ENCODE results near the gene VPS16.
"Not testable (repeated sequence)": the region's sequence is repeated elsewhere in the genome, so short reads cannot be mapped to it uniquely, and the experiment has no call there.

Gene VPS16

DNA sequence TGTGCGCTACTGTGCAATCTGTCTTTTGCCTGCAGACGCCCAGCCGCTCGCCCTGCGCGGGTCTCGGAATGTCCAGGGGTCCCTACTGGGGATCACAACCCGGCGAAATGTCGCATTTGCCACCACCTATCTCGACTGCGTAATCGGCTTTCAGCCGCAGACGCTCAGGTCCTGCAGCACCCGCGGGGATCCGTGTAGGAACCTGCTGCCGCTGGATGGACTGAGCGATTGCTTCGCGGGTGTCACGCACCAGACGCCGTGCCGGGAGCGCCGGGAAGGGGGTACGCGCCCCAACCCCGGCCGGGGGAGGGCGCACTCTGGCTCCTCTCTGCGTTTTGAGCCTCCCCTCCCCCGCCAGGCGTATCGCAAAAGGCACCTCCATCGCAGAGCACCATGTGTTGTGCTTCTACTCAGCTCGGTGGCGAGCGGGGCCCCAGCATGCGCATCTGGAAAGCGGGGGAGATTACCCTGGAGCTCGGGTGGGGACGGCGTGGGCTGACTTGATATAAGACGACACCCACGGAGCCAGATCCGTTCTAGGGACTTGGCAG lies 32.0 kb downstream of the VPS16 start:
- peak; percentile 86 for DNase-seq

DNA sequence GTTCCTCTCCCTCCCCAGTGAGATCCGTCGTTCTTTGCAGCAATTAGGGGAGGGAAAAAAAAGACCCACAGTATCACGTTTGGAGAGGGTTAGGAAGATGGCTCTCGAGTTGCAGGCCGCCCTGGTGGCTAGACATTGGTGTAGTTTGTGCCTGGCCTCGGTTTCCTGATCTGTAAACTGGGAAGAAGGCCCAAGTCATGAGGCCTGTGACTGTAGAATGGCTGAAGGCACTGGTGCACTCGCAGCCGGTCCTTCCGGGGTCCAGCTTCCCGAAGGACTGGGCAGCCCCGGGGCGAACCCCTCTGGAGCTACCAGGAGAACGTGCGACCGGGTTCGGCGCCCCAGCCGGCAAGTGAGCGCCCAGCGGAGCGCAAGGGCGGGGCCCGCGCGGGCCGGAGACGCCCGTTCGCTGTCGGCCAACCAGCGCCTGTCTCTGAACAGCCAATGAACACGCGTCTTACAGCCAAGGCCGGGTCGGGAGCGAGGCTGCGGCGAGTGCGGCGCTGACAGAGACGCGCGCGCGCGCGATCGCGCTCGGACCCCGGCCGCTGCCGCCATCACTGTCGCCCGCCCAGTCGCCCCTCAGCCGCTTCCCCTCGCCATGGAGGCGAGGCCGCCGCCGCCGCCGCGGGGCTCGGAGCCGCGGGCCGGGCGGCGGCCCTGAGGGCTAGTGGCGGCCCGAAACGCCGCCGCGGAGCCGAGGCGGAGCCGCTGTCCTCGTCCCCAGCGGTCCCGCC lies 32.6 kb downstream of the VPS16 start, which contains the start of gene PTPRA:
Gene PTPRA, plus strand, starts transcription at position 472 of the 737 bp plus-strand sequence. CDS start 90,797 bp downstream, outside the sequence.
- peak; percentile 91 for DNase-seq

DNA sequence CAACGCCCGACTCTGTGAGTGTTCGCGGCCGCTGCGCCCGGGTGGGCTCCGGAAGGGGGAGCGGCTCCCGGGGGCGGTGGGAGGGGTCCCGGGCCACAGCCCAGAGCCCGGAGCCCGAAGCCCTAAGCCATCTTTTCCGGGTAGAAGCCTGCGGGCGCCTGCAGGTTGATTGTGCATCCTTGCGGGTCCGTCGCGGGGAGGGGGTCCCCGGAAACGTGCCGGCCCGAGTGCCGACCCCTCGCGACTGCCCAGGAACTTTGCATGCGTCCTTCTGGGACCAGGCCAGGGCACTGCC lies 33.1 kb downstream of the VPS16 start:
- DNase-seq, result peak; percentile 69

DNA sequence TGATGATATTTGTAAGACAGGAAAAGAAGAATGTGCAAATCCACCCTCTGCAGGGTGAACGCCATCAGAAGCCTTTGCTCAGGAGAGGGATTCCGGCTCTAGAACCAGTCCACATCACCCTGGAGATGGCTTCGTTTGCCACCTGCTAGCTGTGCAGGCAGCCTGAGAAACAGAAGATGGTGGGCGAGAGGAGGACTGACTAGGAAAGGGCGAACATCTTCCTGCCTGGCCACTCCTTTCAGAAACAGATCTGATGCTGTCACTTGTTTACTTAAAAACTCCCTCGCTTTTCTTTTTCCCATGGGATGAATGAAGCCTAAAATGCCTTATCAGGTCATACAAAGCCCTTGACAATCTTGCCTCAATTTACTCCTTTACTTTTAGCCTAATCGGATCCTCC lies 33.9 kb downstream of the VPS16 start:
- DNase-seq, result peak; percentile 14

DNA sequence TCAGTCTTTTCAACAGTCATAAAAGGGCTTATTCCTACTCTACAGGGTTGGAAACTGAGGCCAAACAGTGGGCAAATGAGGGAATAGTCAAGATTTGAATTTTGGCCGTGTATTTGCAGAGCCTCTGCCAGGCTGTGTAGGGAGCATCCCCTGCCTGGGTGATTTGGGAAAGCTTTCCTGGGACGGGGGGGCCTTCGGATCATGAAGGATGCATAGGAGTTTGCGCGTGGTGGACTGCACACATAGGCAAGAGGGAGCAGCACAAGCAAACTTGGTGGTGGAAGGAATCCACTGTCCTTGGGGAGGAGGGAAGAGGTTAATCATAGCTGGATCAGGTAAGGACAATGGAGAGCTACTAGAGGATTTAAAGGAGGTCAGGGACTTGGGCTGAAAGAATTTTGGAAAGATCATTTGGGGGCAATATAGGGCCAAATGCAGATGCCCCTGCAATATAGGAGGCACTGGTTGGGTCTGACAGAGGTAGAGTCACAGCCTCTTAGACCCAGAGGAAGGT lies 35.2 kb downstream of the VPS16 start:
- no peak for DNase-seq

DNA sequence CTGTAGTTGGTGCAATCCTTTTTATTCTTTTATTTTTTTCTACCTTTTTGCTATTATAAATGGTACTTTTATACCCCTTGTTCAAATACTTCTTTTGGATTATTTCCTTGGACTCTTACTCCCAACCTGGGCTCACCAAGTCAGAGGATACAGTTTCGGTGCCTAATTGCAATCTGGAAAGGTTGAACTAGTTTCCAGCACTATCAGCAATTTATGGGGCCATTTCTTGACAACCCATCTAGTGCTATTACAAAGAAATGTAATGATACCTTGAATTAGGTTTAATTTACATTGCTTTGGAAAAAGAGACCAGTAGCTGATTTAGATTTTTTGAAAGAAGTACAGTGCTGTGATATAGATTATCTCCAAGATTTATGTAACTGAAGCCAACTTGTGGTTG lies 38.0 kb downstream of the VPS16 start:
- no peak for DNase-seq

DNA sequence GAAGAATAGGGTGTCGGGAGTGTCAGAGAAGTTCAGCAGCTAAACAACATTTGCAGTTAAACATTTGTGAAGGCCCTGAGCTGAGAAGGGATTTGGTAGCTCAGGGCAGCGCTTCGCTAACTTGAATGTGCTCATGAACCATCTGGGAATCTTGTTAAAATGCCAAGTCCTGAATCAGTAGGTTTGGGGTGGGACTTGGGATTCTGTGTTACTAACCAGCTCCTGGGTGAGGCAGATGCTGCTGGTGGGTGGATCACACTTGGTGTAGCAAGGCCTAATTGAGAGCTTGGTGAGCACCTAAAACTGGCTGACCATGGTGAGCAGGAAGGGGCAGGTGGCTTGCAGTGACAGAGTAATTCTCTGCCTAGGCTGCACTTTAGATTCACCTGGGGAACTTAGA lies 38.6 kb downstream of the VPS16 start:
- no peak for DNase-seq

DNA sequence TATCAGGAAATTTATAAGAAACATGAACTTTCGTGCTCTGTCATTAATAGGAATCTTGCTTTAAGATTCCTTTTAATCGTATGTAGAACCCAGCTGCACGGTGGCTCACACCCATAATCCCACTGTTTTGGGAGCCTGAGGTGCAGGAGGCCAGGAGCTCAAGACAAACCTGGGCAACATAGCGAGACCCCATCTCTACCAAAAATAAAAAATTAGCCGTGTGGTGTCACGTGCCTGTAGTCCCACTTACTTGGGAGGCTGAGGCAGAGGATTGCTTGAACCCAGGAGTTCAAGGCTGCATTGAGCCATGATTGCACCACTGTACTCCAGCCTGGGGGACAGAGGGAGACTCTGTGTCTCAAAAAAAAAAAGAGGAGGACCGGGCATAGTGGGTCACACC lies 40.1 kb downstream of the VPS16 start:
- no peak for DNase-seq

DNA sequence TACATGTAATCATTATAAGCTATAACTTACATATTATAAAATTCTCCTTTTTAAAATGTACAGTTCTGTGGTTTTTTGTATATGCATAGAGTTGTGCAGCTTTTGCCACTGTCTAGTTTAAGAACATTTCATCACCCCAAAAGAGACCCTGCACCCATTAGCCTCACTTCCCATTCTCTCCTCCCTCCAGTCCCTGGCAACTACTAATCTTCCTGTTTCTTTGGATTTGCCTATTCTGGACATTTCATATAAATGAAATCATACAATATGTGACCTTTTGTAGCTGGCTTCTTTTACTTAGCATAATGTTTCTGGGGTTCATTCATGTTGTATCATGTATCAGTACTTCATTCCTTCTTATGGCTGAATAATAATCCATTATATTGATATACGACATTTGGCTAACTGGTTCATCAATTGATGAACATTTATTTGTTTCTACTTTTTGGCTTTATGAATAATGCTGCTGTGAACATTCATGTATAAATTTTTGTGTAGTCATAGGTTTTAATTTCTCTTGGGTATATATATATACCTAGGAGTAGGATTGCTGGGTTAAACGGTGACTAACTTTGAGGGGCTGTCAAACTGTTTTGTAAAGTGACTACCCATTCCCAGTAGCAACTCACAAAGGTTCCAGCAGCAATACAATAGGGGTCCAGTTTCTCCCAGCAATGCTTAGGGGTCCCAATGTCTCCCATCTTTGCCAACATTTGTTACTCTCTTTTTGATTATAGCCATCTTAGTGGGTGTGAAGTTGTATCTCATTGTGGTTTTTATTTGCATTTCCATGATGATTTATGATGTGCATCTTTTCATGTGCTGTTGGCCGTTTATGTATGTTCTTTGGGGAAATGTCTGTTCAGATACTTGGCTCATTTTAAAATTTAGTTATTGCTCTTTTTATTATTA lies 43.4 kb downstream of the VPS16 start:
- DNase-seq, result no peak

DNA sequence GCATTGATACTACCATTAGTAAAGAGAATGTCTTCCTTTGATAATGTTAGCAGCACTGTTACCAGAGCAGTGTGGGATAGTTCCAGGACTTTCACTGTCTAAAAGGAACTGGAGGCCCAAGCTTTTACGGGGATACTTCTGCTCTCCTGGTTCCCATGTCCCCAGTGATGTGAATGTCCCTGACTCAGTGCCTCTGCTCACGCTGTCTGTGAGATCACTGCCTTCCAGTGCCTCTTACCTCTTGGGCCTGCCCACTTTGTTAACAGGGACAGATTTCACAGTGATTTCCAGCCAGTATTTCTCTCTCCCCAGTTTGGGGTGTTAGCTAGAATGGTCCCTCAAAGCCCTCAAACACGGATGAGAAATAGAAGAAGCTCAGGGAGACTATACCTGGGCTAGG lies 47.2 kb downstream of the VPS16 start:
- DNase-seq, result no peak

DNA sequence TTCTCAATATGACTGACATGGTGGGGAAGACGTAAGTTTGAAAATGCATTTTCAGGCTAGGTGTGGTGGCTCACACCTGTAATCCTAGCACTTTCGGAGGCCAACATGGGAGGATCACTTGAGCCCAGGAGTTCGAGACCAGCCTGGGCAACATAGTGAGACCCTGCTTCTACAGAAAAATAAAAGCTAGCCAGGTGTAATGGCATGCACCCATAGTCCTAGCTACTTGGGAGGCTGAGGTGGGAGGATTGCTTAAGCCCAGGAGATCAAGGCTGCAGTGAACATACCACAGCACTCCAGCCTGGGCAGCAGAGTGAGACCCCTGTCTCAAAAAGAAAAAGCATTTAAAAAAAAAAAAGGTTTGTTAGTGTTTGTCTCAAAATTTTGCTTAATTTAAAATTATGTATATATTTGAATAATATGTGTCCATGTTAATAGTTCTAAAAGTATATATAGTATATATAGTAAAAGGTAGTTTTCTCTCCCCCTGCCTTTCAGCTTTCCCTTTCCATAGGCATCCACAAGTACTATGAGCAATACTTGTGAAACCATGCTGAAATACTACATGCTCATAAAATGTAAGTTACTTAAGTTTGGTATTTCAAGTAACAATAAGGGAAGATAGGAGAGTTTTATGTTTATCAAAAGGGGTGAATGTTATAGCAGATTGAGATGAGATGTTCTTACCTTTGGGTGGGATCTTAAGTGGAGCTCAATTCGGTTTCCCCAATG lies 47.8 kb downstream of the VPS16 start:
- no peak for DNase-seq

DNA sequence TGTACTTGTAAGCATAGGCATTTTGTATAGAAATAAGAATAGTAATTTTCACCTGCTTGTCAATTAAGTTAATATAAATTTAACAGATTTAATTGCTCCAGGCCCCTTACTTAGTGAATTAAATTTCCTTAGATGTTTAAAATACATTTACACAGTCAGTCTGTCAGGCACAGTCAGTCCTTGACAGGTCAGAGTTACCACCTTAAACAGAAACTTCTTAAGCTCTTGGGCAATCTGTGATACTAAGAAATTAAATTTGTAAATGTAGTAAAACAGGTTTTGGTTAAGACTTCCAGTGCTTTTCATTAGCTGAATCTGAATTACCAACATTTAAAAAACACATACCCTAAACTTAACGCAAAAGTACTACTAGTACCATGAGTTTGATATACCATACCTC lies 48.7 kb downstream of the VPS16 start:
- DNase-seq, result no peak

DNA sequence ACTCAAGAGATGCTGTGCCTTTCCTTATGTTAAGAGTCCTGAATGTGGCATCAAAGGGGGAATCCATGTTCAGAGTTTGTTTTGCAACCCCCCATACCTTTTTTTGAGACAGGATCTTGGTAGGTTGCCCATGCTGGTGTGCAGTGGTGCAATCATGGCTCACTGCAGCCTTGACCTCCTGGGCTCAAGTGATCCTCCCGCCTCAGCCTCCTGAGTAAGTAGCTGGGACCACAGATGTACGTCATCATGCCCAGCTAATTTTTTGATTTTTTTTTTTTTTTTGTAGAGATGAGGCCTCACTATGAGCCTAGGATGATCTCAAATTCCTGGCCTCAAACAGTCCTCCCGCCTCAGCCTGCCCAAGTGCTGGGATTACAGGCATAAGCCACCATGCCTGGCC lies 49.3 kb downstream of the VPS16 start:
- DNase-seq, result no peak

DNA sequence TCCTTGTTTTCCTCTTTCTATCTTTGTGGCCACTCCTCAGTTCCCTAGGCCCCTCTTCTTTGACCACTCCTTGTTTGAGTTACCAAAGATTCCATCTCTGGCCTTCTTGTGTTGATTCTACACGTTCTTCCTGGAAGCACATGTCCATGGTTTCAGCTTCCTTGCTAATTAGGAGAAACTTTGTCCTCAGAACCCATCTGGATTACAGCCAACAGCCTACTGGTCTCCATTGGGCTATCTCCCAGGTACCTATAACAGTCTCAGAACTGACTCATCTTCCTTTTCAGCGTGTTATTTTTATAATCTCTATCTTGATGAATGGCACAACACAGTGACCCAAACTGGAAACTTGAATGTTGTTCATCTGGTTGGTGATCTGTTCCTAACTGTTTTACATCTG lies 50.2 kb downstream of the VPS16 start:
- DNase-seq, result no peak

DNA sequence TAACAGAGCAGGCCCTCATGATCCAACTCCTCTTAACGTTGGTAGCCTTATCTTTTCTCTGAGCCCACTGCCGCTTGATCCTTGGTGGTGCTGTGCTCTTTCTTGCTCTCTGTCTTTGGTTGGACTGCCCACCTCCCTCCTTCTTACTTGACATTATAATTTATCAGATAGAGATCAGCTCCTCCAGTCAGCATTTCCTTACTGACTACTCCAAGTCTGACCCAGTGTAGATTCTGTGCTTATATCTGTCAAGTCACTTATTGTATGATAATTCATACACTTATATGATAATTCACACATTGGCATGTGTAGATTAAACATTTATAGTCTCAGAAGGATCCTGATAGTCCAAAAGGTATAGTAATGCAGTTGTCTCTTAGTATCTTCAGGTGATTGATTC lies 50.8 kb downstream of the VPS16 start:
- no peak for DNase-seq

DNA sequence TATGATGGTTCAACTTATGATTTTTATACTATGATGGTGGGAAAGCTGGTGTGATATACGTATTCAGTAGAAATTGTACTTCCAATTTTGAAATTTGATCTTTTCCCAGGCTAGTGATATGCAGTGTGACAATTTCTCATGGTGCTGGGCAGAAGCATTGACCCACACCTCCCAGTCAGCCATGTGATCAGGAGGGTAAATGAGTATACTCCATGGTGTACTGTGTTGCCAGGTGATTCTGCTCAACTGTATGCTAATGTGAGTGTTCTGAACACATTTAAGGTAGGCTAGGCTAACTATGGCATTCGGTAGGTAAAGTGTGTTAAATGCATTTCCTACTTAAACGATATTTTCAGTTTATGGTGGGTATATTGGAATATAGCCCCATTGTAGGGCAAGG lies 51.8 kb downstream of the VPS16 start:
- DNase-seq, result no peak

DNA sequence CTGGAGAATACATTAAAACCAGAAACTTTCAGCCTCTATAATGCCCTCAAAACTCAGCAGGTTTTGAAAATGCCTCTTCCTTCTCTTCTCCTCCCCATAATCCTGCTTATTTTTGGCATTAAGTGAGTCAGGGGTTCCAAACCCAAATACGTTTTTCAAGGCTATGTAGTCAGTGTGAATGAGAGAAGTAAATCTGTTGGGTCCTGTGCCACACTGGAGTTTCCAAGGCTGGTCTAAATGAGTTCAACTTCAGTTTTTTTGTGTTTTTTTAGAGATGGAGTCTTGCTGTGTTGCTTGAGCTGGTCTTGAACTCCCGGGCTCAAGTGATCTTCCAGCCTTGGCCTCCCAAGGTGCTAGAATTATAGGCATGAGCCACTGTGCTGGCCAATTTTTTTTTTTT lies 53.7 kb downstream of the VPS16 start:
- no peak for DNase-seq

DNA sequence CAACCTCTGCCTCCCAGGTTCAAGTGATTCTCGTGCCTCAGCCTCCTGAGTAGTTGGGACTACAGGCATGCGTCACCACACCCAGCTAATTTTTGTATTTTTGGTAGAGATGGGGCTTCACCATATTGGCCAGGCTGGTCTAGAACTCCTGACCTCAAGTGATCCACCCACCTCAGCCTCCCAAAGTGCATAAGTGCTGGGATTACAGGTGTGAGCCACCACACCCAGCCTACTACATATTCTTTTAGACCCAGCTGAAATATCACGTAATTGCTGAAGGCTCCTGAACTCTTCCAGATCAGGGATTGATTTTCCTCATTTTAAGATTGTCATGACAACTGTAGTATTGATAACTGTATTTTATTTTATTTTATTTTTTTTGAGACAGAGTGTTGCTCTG lies 54.6 kb downstream of the VPS16 start:
- DNase-seq, result not testable (repeated sequence)

DNA sequence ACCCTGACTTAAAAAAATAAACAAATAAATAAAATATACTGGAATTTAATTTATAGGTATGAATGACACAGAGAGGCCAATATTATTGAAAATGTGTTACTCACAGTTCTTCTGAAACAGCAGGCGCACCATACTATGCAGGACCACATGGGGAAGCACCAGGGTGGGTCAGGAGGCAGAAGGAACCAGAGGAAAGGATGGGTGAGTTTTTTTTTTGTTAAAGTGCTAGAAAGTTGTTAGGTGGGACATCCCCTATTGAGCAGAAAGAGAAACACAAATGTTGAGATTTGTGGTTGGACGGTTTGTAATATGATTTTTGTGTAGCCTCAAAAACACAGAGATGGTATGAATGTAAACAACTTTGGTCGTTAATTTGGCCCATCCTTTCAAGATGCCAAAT lies 58.7 kb downstream of the VPS16 start:
- DNase-seq, result no peak

DNA sequence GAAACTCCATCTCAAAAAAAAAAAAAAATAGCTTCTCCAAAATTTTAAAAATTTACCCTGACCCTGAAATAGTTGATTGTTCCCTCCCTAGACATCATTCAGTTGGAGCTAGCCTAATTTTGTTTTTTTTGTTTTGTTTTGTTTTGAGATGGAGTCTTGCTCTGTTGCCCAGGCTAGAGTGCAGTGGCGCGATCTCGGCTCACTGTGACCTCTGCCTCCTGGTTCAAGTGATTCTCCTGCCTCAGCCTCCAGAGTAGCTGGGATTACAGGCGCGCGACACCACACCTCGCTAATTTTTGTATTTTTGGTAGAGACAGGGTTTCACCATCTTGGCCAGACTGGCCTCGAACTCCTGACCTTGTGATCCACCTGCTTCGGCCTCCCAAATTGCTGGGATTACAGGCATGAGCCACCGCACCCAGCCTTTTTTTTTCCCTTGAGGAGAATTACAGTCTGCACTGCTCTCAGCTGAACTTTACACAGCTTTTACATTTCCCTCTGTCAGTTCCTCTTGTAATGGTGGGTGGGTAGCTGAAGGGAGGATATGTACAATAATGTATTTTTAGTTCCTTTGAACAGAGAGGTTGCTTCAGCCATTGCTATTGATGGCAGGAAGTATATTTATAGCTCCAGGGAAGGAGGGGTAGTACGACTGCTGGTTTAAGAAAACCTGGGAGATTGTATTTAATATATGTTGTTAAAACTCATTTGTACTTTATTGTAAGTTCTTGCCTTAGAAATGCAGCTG lies 60.5 kb downstream of the VPS16 start:
- no peak for DNase-seq

DNA sequence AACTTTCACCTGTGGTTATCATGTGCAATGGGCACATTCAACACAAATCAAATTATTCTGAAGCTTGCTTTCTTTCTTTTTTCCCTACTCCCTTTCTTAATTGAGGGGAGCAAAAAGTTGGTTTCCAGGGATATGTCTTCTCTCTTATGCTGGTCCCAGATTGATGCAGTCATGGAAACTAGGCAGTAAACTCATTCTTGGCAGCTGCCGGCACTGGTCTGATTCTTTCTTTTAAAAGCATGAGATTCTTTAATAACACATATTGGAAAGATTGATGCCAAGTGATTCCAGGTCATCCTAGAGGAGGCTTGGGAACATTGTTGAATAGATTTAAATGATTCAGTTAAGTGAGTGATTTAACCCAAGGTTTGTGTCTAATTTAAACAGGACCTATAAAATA lies 61.7 kb downstream of the VPS16 start:
- DNase-seq, result no peak

DNA sequence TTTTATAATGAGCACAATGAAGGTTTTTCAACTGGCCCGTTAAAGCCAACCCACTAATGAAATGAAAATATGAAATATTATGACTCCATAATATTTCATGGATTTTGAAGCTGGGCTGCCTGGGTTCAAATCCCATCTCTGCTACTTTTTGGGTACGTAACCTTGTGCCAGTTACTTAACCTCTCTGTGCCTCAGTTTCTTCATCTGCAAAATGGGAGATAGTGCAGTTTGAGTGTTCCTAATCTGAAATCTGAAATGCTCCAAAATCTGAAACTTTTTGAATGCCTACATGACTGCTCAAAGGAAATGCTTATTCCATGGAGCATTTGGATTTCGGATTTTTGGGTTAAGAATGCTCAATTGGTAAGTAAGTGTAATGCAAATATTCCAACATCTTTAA lies 62.3 kb downstream of the VPS16 start:
- no peak for DNase-seq
